Lung (tissue), 12 donors: Measurements from ENCODE around the gene TRABD. TPM values are rescaled to one million over a fixed set of nuclear protein-coding genes. Genes with fewer than 3 reads are reported as not detected.

Source experiments
- ATAC-seq: fragments of 200-7000 bp; cut with Tn5 transposase; one replicate; pipeline ENCODE4 v1.9.1; 2020; ENCODE audit warnings: moderate number of reproducible peaks; ENCODE audit not compliant: insufficient read depth, low FRiP score
- DNase-seq, 3 donors: peaks; one replicate each; pipeline ENCODE4 v3.0.0-alpha.2; 2013 to 2017
- H3K27ac ChIP-seq, 2 donors: one replicate each; pipeline ENCODE4 v1.5.1; 2013; ENCODE audit warnings: mild to moderate bottlenecking in 2 of 2, moderate library complexity in 2 of 2, control low read depth in 1 of 2, inconsistent platforms in 1 of 2, low read depth in 1 of 2, low read length in 1 of 2
- H3K27me3 ChIP-seq, 3 donors: one replicate each; pipeline ENCODE4 v1.5.1; 2013; ENCODE audit warnings: low read length in 2 of 3; ENCODE audit not compliant: control insufficient read depth in 3 of 3, insufficient read depth in 3 of 3
- H3K36me3 ChIP-seq, 4 donors: one replicate each; pipeline ENCODE4 v1.5.1; 2013; ENCODE audit warnings: low read length in 4 of 4, mild to moderate bottlenecking in 1 of 4, moderate library complexity in 1 of 4; ENCODE audit not compliant: control insufficient read depth in 4 of 4, insufficient read depth in 4 of 4
- H3K4me1 ChIP-seq, 5 donors: one replicate each; pipeline ENCODE4 v1.5.1; 2013; ENCODE audit warnings: low read length in 5 of 5, mild to moderate bottlenecking in 2 of 5, moderate library complexity in 1 of 5; ENCODE audit not compliant: control insufficient read depth in 5 of 5, insufficient read depth in 5 of 5
- H3K4me3 ChIP-seq: one replicate; pipeline ENCODE4 v1.5.1; 2013; ENCODE audit warnings: mild to moderate bottlenecking, control low read depth, moderate library complexity
- H3K9ac ChIP-seq, 2 donors: one replicate each; pipeline ENCODE4 v1.5.1; 2013; ENCODE audit warnings: low read length in 2 of 2, control low read depth in 1 of 2; ENCODE audit not compliant: insufficient read depth in 1 of 2
- H3K9me3 ChIP-seq, 4 donors: one replicate each; pipeline ENCODE4 v1.5.1; 2013; ENCODE audit warnings: low read length in 3 of 4, mild to moderate bottlenecking in 1 of 4, moderate library complexity in 1 of 4; ENCODE audit not compliant: control insufficient read depth in 4 of 4, insufficient read depth in 3 of 4
- CTCF ChIP-seq: IDR thresholded peaks from 2 replicates; pipeline ENCODE4 v1.5.1; 2012; ENCODE audit warnings: mild to moderate bottlenecking; ENCODE audit errors: control extremely low read depth, extremely low read depth
- WGBS, 2 donors: extraction: QIAGEN DNeasy Blood & Tissue Kit; methylation state at CpG; one replicate each; pipeline ENCODE4 v1.1.7; 2013; 5-methylcytosine and 5-hydroxymethylcytosine counted together
- polyA plus RNA-seq, 2 donors: library from polyadenylated mRNA; stranded (reverse); fragments of 200-250 nt; gene quantifications; one replicate each; pipeline ENCODE4 v1.2.1, GENCODE V29; 2013
- total RNA-seq, 2 donors: library from RNA; depleted of rRNA in 1 of 2; stranded (reverse); fragments of >200 nt in 1 of 2; gene quantifications; one replicate each; pipeline ENCODE4 v1.2.1, GENCODE V29; 2014 to 2021
- donor health status: control.
- donor health status: control.
- donor health status: Bipolar disorder and iron deficiency.
- donor health status: healthy.
- donor health status: DM: yes; HTN: yes; CAD: no.

TRABD gene
- total and polyA plus RNA-seq, 4 donors, result 16.2 to 72.7 (median 62.2) TPM

GRCh38 chr22:50151571-50152537, 33.9 kb upstream of the TRABD start:
- 84 to 89% methylated on average over 33 of the region's 33 CpGs for WGBS, 2 donors
- DNase-seq (no peak), ATAC-seq (no peak)
- Histone ChIP-seq H3K4me1 (peaks cover 0 to 1% (median 0%) of the 10 kb centered on the region in 5 donors), H3K36me3 (peaks cover 0 to 2% (median 0%) of the 10 kb centered on the region in 4 donors), H3K27ac (no peak overlapping the region), H3K4me3 (no peak overlapping the region), H3K9ac (no peak overlapping the region), H3K27me3 (no peaks in the 10 kb centered on the region), H3K9me3 (no peaks in the 10 kb centered on the region)
- TF ChIP-seq CTCF, result no peak

DNA sequence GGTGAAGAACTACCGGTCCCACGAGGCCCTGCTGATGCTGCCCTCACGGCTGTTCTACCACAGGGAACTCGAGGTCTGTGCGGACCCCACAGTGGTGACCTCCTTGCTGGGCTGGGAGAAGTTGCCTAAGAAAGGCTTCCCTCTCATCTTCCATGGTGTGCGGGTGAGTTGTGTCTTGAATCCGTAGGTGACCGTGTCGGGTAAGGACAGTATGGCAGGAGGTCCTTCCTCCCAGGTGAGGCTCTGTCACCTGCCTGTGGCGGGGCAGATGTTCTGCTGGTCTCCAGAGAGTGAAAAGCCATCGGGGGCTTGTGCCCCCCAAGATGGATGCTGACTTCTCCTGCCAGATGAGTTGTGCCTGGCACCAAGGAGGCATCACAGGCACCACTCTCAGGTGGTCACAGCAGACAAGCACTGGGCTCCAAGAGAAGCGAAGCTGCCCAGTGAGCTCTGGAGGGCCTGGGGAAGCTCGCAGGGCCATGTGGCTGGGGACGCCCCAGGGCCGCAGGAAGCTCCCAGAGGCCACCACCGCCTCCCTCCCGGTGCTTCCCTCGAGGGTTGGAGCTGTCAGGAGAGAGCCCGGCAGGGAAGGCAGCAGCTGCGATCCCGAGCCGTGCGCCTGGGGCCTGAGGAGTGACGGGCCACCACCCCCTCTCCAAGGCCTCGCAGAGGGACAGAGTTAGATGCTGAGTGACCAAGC, 32.5 kb upstream of the TRABD start:
- ATAC-seq (no peak), DNase-seq (no peak)
- 83 to 89% methylated on average over 24 to 25 of the region's 25 CpGs for WGBS, 2 donors
- H3K27me3 ChIP-seq, result no peaks in the 10 kb centered on the region
- no peak overlapping the region for H3K9ac ChIP-seq
- no peaks in the 10 kb centered on the region for H3K9me3 ChIP-seq
- no peak overlapping the region for H3K27ac ChIP-seq
- H3K36me3 ChIP-seq, result peaks cover 0 to 2% (median 0%) of the 10 kb centered on the region in 4 donors
- TF ChIP-seq CTCF, result no peak
- no peaks in the 10 kb centered on the region for H3K4me1 ChIP-seq
- H3K4me3 ChIP-seq, result no peak overlapping the region

- H3K27ac ChIP-seq, result no peak overlapping the region
- ATAC-seq, result no peak
- H3K9ac ChIP-seq, result no peak overlapping the region
- no peaks in the 10 kb centered on the region for H3K9me3 ChIP-seq
- no peak for TF ChIP-seq CTCF
- H3K36me3 ChIP-seq, result peaks cover 0 to 2% (median 0%) of the 10 kb centered on the region in 4 donors
- H3K4me1 ChIP-seq, result no peaks in the 10 kb centered on the region
- H3K4me3 ChIP-seq, result no peak overlapping the region
- WGBS, 2 donors, result 90 to 94% methylated on average over 7 of the region's 7 CpGs
- H3K27me3 ChIP-seq, result peaks cover 0 to 4% (median 0%) of the 10 kb centered on the region in 3 donors
- no peak for DNase-seq
These were observed 32.0 kb upstream of the TRABD start for GRCh38 chr22:50153756-50154140.
